Peyer's patch (tissue), 4 donors: ENCODE measurements around the gene DCK.

ENCODE experiments used
- CTCF ChIP-seq, 6 experiments: fragments of 450-650 bp in 4 of 6; fragments of 200-600 bp in 2 of 6; sonication (generic) in 1 of 6; IDR thresholded peaks; one replicate each; pipeline ENCODE4 v1.5.1; 2017 to 2019; ENCODE audit warnings: antibody characterized with exemption in 6 of 6, mild to moderate bottlenecking in 3 of 6, moderate library complexity in 1 of 6
- POLR2A ChIP-seq, 2 donors: fragments of 450-650 bp; IDR thresholded peaks; one replicate each; pipeline ENCODE4 v1.5.1; 2017; ENCODE audit warnings: antibody characterized with exemption in 2 of 2, mild to moderate bottlenecking in 2 of 2, moderate library complexity in 2 of 2

GRCh38 chr4:71066737-71067716, 73.6 kb downstream of the DCK start:
- TF ChIP-seq CTCF (IDR thresholded peaks at IDR 0.05), result no peak
- TF ChIP-seq POLR2A (IDR thresholded peaks at IDR 0.05), result no peak
